ENCODE results near the gene CFAP57. TPM values are rescaled to one million over a fixed set of nuclear protein-coding genes. Genes with fewer than 3 reads are reported as not detected.
A peak's percentile ranks its signal among the peaks of the same experiment; 100 is the strongest.

The CFAP57 gene
- total and polyA plus RNA-seq, 9 of the 15 experiments (the other 6 are each of a cell fraction or from before 2014, with no cell fraction given) = 0.04 to 0.22 (median 0.07) TPM; not detected in 3

- TF ChIP-seq GATA2 (CRISPR knock-in tag; IDR thresholded peaks at IDR 0.05) (no peak), YBX1 (IDR thresholded peaks at IDR 0.05) (no peak), DPF2 (IDR thresholded peaks at IDR 0.05) (no peak), EP400 (IDR thresholded peaks at IDR 0.05) (no peak), TGIF2 (CRISPR knock-in tag; IDR thresholded peaks at IDR 0.05) (no peak), PREB (CRISPR knock-in tag; IDR thresholded peaks at IDR 0.05) (no peak), ZC3H8 (IDR thresholded peaks at IDR 0.05) (no peak), ZNF165 (CRISPR knock-in tag; IDR thresholded peaks at IDR 0.05; ENCODE audit: borderline replicate concordance) (no peak), ZBTB34 (CRISPR knock-in tag; IDR thresholded peaks at IDR 0.05) (no peak), SAP30 (IDR thresholded peaks at IDR 0.05; ENCODE audit: borderline replicate concordance, insufficient read depth, low read depth, low read length, poor library complexity, severe bottlenecking) (no peak), ATF4 (CRISPR knock-in tag; IDR thresholded peaks at IDR 0.05) (0 out of 2 replicates have a peak, but pooled peaks have one; percentile 60), ZNF134 (CRISPR knock-in tag; conservative IDR thresholded peaks at IDR 0.05) (no peak), ARID3B (CRISPR knock-in tag; IDR thresholded peaks at IDR 0.05; ENCODE audit: borderline replicate concordance) (no peak), THRA (IDR thresholded peaks at IDR 0.05) (no peak), SAFB (IDR thresholded peaks at IDR 0.05; ENCODE audit: borderline replicate concordance, low read depth, low read length) (no peak), MAZ (CRISPR knock-in tag; conservative IDR thresholded peaks at IDR 0.05 in 1 of 2, IDR thresholded peaks at IDR 0.05 in 1 of 2) (no peak), MAX (CRISPR knock-in tag; IDR thresholded peaks at IDR 0.05) (no peak), RBM39 (optimal IDR thresholded peaks at IDR 0.05; ENCODE audit: low read depth, low read length) (no peak), CBX8 (IDR thresholded peaks at IDR 0.05; ENCODE audit: borderline replicate concordance, extremely low read depth, low read depth, low read length, poor library complexity, severe bottlenecking) (no peak), NR2C2 (CRISPR knock-in tag; IDR thresholded peaks at IDR 0.05) (no peak), NR2C2 (tag; IDR thresholded peaks at IDR 0.05) (peak; percentile 43; the same call in 1 of the 2 replicates)
Observed at GRCh38 chr1:43274125-43274803, 102.1 kb downstream of the CFAP57 start (continued).

Measured in K562 (cell line).